Measurements from ENCODE around the gene TTC27. TPM values are rescaled to one million over a fixed set of nuclear protein-coding genes. Genes with fewer than 3 reads are reported as not detected.

Gene TTC27
- polyA plus RNA-seq, 1 donor (not counting 4 experiments of a cell fraction or from before 2014, with no cell fraction given), result 28.7 TPM

DNA sequence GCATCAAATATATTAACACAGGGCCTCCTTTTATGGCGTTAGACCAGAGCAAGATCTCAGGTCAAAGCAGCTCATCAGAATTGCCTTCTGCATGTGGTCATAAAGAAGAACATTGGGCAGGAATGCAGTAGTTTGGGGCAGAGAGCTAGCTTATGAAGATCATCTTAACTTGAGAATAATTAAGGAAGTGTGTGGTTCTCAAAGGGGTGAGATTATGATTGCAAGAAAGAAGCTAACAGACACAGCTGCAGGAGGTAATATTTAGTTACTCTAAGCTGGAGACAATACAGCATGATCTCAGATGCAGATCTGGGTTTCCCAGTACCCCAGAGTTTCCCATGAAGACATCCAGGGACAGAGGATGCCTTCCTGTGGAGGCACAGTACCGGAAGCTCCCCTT, 91.6 kb downstream of the TTC27 start:
- Histone ChIP-seq H3K9me3 (ENCODE audit: control insufficient read depth, low read depth, low read length) (no peaks in the 10 kb centered on the region), H4K20me1 (ENCODE audit: control insufficient read depth, extremely low read depth, insufficient read depth, low read length) (no peaks in the 10 kb centered on the region), H3K9me1 (ENCODE audit: control insufficient read depth, extremely low read depth, insufficient read depth, low read length) (no peaks in the 10 kb centered on the region), H3K79me2 (ENCODE audit: control insufficient read depth, insufficient read depth, low read length) (no peaks in the 10 kb centered on the region), H3K4me1 (ENCODE audit: control insufficient read depth, extremely low read depth, insufficient read depth, low read length) (peaks cover 11% of the 10 kb centered on the region), H3K27me3 (ENCODE audit: control insufficient read depth, extremely low read depth, insufficient read depth, low read length) (no peaks in the 10 kb centered on the region), H2AFZ (ENCODE audit: control insufficient read depth, low read length) (no peak overlapping the region), H3K4me2 (ENCODE audit: control insufficient read depth, extremely low read depth, insufficient read depth, low read depth, low read length) (no peak overlapping the region), H3K4me3 (ENCODE audit: control insufficient read depth in 2 of 3, extremely low read depth in 1 of 3, insufficient read depth in 2 of 3, low read depth in 1 of 3, low read length in 3 of 3) (no peak overlapping the region), H3K36me3 (ENCODE audit: control insufficient read depth in 2 of 2, extremely low read depth in 1 of 2, insufficient read depth in 2 of 2, low read length in 2 of 2) (no peaks in the 10 kb centered on the region), H3K9ac (ENCODE audit: control insufficient read depth, extremely low read depth, insufficient read depth, low read length) (no peak overlapping the region), H3K27ac (ENCODE audit: control insufficient read depth, insufficient read depth, low read length) (no peak overlapping the region)
- TF ChIP-seq EZH2 (IDR thresholded peaks at IDR 0.05; ENCODE audit: low read length), result no peak
- TF ChIP-seq, protein P1, sequence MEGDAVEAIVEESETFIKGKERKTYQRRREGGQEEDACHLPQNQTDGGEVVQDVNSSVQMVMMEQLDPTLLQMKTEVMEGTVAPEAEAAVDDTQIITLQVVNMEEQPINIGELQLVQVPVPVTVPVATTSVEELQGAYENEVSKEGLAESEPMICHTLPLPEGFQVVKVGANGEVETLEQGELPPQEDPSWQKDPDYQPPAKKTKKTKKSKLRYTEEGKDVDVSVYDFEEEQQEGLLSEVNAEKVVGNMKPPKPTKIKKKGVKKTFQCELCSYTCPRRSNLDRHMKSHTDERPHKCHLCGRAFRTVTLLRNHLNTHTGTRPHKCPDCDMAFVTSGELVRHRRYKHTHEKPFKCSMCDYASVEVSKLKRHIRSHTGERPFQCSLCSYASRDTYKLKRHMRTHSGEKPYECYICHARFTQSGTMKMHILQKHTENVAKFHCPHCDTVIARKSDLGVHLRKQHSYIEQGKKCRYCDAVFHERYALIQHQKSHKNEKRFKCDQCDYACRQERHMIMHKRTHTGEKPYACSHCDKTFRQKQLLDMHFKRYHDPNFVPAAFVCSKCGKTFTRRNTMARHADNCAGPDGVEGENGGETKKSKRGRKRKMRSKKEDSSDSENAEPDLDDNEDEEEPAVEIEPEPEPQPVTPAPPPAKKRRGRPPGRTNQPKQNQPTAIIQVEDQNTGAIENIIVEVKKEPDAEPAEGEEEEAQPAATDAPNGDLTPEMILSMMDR (optimal IDR thresholded peaks at IDR 0.05 in 1 of 3, IDR thresholded peaks at IDR 0.05 in 1 of 3, conservative IDR thresholded peaks at IDR 0.05 in 1 of 3; ENCODE audit: extremely low read depth in 1 of 3, insufficient read depth in 2 of 3, low read length in 3 of 3), result no peak
- DNase-seq (ENCODE audit: low read depth, low spot score) (no peak), FAIRE-seq (no peak)
- dilution Hi-C loops (cut with MboI; ENCODE audit: extremely low pct_ligation_motif_present, low sequenced_read_pairs), result no loop called here

- Histone ChIP-seq H3K27me3 (ENCODE audit: control insufficient read depth, extremely low read depth, insufficient read depth, low read length) (no peaks in the 10 kb centered on the region), H3K9me3 (ENCODE audit: control insufficient read depth, low read depth, low read length) (no peaks in the 10 kb centered on the region), H3K27ac (ENCODE audit: control insufficient read depth, insufficient read depth, low read length) (no peak overlapping the region), H3K9me1 (ENCODE audit: control insufficient read depth, extremely low read depth, insufficient read depth, low read length) (no peaks in the 10 kb centered on the region), H2AFZ (ENCODE audit: control insufficient read depth, low read length) (no peak overlapping the region), H3K79me2 (ENCODE audit: control insufficient read depth, insufficient read depth, low read length) (no peaks in the 10 kb centered on the region), H3K36me3 (ENCODE audit: control insufficient read depth in 2 of 2, extremely low read depth in 1 of 2, insufficient read depth in 2 of 2, low read length in 2 of 2) (no peaks in the 10 kb centered on the region), H3K9ac (ENCODE audit: control insufficient read depth, extremely low read depth, insufficient read depth, low read length) (no peak overlapping the region), H4K20me1 (ENCODE audit: control insufficient read depth, extremely low read depth, insufficient read depth, low read length) (no peaks in the 10 kb centered on the region), H3K4me1 (ENCODE audit: control insufficient read depth, extremely low read depth, insufficient read depth, low read length) (peaks cover 11% of the 10 kb centered on the region), H3K4me3 (ENCODE audit: control insufficient read depth in 2 of 3, extremely low read depth in 1 of 3, insufficient read depth in 2 of 3, low read depth in 1 of 3, low read length in 3 of 3) (no peak overlapping the region), H3K4me2 (ENCODE audit: control insufficient read depth, extremely low read depth, insufficient read depth, low read depth, low read length) (no peak overlapping the region)
- FAIRE-seq, result no peak
- DNase-seq (ENCODE audit: low read depth, low spot score), result no peak
- dilution Hi-C loops (cut with MboI; ENCODE audit: extremely low pct_ligation_motif_present, low sequenced_read_pairs), result no loop called here
- TF ChIP-seq EZH2 (IDR thresholded peaks at IDR 0.05; ENCODE audit: low read length), result no peak
- TF ChIP-seq, protein P1 (optimal IDR thresholded peaks at IDR 0.05 in 1 of 3, IDR thresholded peaks at IDR 0.05 in 1 of 3, conservative IDR thresholded peaks at IDR 0.05 in 1 of 3; ENCODE audit: extremely low read depth in 1 of 3, insufficient read depth in 2 of 3, low read length in 3 of 3), result no peak
Observed at GRCh38 chr2:32719933-32720716, 92.3 kb downstream of the TTC27 start.

Measured in keratinocyte (primary cell).